ENCODE results near the gene PBX1. TPM values are rescaled to one million over a fixed set of nuclear protein-coding genes. Genes with fewer than 3 reads are reported as not detected.

The PBX1 gene
- polyA plus RNA-seq, 1 donor (not counting 4 experiments of a cell fraction or from before 2014, with no cell fraction given): 2.2 TPM

DNA sequence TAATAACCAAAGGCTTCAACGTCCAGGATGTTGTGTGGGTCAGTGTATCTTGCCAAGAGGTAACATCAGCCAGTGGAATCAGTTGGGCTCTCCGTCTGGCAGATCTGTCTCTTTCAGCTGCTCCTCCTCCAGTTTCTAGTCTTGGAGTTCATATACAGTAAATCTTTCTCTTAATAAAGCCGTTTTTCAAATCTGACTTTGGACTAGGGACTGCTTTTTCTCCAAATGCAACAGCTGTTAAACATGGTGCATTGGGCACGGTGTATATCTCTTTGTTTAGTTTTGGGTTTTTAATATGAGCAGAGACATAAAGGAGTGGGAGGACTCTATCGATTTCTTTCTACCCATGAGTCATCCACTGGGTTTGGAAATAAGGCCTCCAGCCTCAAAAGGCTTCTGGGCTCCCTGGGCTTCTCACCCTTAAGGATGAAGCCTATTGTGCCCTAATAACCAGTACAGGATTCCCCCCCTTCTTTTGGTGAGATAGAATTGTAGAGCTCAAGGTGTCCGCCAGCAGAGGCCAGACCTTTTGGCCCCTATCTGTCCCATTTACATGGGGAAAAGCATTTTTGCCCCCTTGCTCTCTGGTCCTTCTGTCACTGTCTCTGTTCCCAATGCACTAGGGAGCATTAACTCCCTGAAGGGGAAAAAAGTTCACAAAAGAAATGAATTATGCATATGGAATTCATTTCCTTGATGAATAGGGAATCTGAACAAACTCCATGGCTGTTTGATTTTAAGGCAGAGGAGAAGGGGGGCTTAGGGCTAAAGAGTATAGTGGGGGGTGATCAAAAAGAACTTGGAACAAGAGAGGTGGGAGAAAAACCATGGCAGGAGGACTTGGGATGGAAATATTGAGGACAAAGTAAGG, 86.0 kb downstream of the PBX1 start:
- H3K79me2 ChIP-seq (ENCODE audit: control insufficient read depth, insufficient read depth, low read length): no peaks in the 10 kb centered on the region
- no peak overlapping the region for H3K4me2 ChIP-seq (ENCODE audit: control insufficient read depth, extremely low read depth, insufficient read depth, low read depth, low read length)
- H3K4me3 ChIP-seq (ENCODE audit: control insufficient read depth in 2 of 3, extremely low read depth in 1 of 3, insufficient read depth in 2 of 3, low read depth in 1 of 3, low read length in 3 of 3): no peak overlapping the region
- H4K20me1 ChIP-seq (ENCODE audit: control insufficient read depth, extremely low read depth, insufficient read depth, low read length): no peaks in the 10 kb centered on the region
- no peak overlapping the region for H2AFZ ChIP-seq (ENCODE audit: control insufficient read depth, low read length)
- no peaks in the 10 kb centered on the region for H3K36me3 ChIP-seq (ENCODE audit: control insufficient read depth in 2 of 2, extremely low read depth in 1 of 2, insufficient read depth in 2 of 2, low read length in 2 of 2)
- no peaks in the 10 kb centered on the region for H3K27me3 ChIP-seq (ENCODE audit: control insufficient read depth, extremely low read depth, insufficient read depth, low read length)
- H3K27ac ChIP-seq (ENCODE audit: control insufficient read depth, insufficient read depth, low read length): no peak overlapping the region
- FAIRE-seq: no peak
- H3K9ac ChIP-seq (ENCODE audit: control insufficient read depth, extremely low read depth, insufficient read depth, low read length): no peak overlapping the region
- TF ChIP-seq, protein P1, sequence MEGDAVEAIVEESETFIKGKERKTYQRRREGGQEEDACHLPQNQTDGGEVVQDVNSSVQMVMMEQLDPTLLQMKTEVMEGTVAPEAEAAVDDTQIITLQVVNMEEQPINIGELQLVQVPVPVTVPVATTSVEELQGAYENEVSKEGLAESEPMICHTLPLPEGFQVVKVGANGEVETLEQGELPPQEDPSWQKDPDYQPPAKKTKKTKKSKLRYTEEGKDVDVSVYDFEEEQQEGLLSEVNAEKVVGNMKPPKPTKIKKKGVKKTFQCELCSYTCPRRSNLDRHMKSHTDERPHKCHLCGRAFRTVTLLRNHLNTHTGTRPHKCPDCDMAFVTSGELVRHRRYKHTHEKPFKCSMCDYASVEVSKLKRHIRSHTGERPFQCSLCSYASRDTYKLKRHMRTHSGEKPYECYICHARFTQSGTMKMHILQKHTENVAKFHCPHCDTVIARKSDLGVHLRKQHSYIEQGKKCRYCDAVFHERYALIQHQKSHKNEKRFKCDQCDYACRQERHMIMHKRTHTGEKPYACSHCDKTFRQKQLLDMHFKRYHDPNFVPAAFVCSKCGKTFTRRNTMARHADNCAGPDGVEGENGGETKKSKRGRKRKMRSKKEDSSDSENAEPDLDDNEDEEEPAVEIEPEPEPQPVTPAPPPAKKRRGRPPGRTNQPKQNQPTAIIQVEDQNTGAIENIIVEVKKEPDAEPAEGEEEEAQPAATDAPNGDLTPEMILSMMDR (optimal IDR thresholded peaks at IDR 0.05 in 1 of 3, IDR thresholded peaks at IDR 0.05 in 1 of 3, conservative IDR thresholded peaks at IDR 0.05 in 1 of 3; ENCODE audit: extremely low read depth in 1 of 3, insufficient read depth in 2 of 3, low read length in 3 of 3): no peak
- no peak for TF ChIP-seq EZH2 (IDR thresholded peaks at IDR 0.05; ENCODE audit: low read length)
- no peaks in the 10 kb centered on the region for H3K9me3 ChIP-seq (ENCODE audit: control insufficient read depth, low read depth, low read length)
- H3K4me1 ChIP-seq (ENCODE audit: control insufficient read depth, extremely low read depth, insufficient read depth, low read length): peaks cover 11% of the 10 kb centered on the region
- H3K9me1 ChIP-seq (ENCODE audit: control insufficient read depth, extremely low read depth, insufficient read depth, low read length): no peaks in the 10 kb centered on the region
- no peak for DNase-seq (ENCODE audit: low read depth, low spot score)
- dilution Hi-C loops (cut with MboI; ENCODE audit: extremely low pct_ligation_motif_present, low sequenced_read_pairs): no loop called here

DNA sequence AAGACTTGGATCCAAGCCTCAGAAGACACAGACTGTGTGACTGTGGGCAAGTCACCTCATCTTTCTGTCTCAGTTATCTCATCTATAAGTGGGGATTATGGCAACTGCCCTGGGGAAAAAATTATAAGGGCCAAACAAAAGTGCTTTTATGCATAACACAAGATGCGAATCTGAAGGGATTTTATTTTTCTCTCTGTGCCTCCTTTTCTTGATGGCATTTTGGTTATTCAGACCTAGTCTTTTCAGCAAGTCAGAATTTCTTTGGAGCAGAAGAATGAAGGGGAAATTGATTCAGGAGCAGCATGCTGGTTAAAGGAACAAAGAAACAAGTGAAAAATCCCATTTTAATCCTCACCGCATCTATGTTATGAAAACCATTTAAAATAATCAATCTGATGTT, 86.9 kb downstream of the PBX1 start:
- DNase-seq (ENCODE audit: low read depth, low spot score) (no peak), FAIRE-seq (no peak)
- Histone ChIP-seq H3K36me3 (ENCODE audit: control insufficient read depth in 2 of 2, extremely low read depth in 1 of 2, insufficient read depth in 2 of 2, low read length in 2 of 2) (no peaks in the 10 kb centered on the region), H3K4me1 (ENCODE audit: control insufficient read depth, extremely low read depth, insufficient read depth, low read length) (peaks cover 11% of the 10 kb centered on the region), H3K4me3 (ENCODE audit: control insufficient read depth in 2 of 3, extremely low read depth in 1 of 3, insufficient read depth in 2 of 3, low read depth in 1 of 3, low read length in 3 of 3) (no peak overlapping the region), H3K79me2 (ENCODE audit: control insufficient read depth, insufficient read depth, low read length) (no peaks in the 10 kb centered on the region), H4K20me1 (ENCODE audit: control insufficient read depth, extremely low read depth, insufficient read depth, low read length) (no peaks in the 10 kb centered on the region), H3K9me1 (ENCODE audit: control insufficient read depth, extremely low read depth, insufficient read depth, low read length) (no peaks in the 10 kb centered on the region), H3K9ac (ENCODE audit: control insufficient read depth, extremely low read depth, insufficient read depth, low read length) (no peak overlapping the region), H3K27me3 (ENCODE audit: control insufficient read depth, extremely low read depth, insufficient read depth, low read length) (no peaks in the 10 kb centered on the region), H2AFZ (ENCODE audit: control insufficient read depth, low read length) (no peak overlapping the region), H3K9me3 (ENCODE audit: control insufficient read depth, low read depth, low read length) (no peaks in the 10 kb centered on the region), H3K27ac (ENCODE audit: control insufficient read depth, insufficient read depth, low read length) (no peak overlapping the region), H3K4me2 (ENCODE audit: control insufficient read depth, extremely low read depth, insufficient read depth, low read depth, low read length) (no peak overlapping the region)
- dilution Hi-C loops (cut with MboI; ENCODE audit: extremely low pct_ligation_motif_present, low sequenced_read_pairs): no loop called here
- no peak for TF ChIP-seq EZH2 (IDR thresholded peaks at IDR 0.05; ENCODE audit: low read length)
- TF ChIP-seq, protein P1 (optimal IDR thresholded peaks at IDR 0.05 in 1 of 3, IDR thresholded peaks at IDR 0.05 in 1 of 3, conservative IDR thresholded peaks at IDR 0.05 in 1 of 3; ENCODE audit: extremely low read depth in 1 of 3, insufficient read depth in 2 of 3, low read length in 3 of 3): no peak
